ENCODE results near the gene CLEC18A.
"Not testable (repeated sequence)": the region's sequence is repeated elsewhere in the genome, so short reads cannot be mapped to it uniquely, and the experiment has no call there.

Gene CLEC18A

GRCh38 chr16:69951017-69951671, at the start of gene CLEC18A:
Gene CLEC18A, plus strand, starts transcription at chr16:69951334. Its CDS starts 33 bp downstream, at chr16:69951367.
- DNase-seq, result not testable (repeated sequence)

DNA sequence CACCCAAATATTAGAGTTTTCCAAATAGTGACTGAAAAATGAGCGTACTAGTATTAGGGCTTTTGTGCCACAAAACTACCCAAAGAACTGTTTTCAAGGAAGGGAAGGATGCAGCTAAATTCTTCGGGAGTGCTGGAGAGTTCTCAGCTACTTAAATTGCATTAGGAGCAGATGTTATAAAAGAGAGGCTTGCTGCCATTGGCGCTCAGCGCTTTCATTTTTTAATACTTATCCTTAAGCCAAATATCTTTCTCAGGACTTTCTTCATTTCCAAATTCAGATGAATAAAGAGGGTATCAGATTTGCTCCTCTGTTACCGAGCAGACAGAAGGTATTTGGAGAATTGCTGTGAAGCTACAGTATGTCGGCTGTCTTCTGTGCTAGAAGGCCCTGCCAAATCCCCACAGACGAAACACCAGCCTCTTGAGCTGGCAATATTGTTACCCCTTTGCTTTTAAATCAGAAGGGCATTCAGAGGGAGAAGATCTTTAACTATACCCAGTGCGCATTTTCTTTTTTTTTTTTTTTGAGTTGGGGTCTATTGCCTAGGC, 47.2 kb upstream of the CLEC18A start:
- DNase-seq, result no peak

DNA sequence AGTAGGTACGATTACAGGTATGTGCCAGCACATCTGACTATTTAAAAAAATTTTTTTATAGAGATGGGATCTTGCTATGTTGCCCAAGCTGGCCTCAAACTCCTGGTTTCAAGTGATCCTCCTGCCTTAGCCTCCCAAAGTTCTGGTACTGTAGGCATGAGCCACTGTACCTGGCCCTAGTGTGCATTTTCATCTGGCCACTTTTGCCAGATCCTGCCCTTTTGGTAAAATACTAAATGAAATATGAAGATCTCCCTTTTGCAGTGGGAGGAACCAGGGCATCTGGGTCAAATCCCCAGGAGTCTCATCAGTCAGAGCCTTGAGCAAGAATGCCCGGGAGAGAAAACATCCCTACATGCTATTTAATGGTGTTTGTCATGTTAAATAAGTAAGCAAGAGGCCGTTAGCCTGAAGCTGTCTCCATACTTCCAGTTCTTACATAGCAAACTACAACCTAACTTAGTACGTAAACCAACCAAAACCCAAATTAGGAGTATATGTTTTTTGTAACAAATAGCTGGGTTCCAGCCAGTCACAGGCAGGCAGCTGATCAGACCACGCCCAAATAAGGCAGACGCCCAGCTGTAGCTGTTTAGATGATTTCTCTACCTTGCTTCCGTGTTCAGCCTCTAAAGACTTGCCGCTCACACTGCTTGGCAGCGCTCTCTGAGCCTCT, 46.5 kb upstream of the CLEC18A start:
- no peak for DNase-seq

- DNase-seq, result no peak
Observed at GRCh38 chr16:69905171-69905555, 46.0 kb upstream of the CLEC18A start.

DNA sequence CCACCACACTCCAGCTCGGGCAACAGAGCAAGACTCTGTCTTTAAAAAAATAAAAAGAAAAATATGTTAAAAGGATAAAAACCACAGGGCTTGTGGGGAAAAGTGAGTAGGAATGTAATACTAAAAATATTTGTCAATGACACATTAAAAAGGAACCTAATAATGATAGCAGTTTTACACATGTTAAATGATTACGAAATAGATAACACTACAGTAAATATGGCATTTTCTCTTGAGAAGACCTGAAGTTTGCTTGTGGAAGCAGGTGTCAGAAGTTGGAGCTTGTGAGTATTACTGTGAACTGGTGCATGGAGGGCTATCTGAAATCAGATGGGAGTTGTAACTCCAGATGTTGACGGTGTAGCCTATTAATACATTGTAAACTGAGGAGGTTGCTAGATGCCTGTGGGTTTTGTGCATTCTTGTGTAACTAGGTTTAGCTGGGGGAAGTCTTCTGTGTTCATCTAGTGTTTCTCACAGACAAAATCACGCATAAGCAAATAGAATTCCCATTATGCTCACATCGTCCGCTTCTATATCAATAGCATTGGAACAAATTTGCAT, 44.2 kb upstream of the CLEC18A start:
- no peak for DNase-seq

- no peak for DNase-seq
Observed at GRCh38 chr16:69909043-69909442, 42.1 kb upstream of the CLEC18A start.

DNA sequence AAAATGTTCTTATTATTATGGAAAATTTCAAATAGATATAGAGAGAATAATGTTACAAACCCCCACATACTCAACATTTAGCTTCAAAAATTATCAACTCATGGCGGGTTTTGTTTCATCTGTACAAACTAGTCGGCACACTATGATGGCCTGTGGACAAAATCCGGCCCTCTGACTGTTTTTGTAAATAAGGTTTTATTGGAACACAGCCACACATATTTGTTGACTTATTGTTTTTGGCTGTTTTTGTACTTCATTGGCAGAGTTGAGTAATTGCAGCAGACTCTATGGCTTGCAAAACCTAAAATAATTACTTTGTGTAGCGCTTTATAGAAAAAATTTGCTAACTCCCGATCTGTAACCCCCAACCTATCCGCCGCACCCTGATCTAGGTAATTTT, 41.4 kb upstream of the CLEC18A start:
- no peak for DNase-seq

- no peak for DNase-seq
Observed at GRCh38 chr16:69910964-69911363, 40.2 kb upstream of the CLEC18A start.

DNA sequence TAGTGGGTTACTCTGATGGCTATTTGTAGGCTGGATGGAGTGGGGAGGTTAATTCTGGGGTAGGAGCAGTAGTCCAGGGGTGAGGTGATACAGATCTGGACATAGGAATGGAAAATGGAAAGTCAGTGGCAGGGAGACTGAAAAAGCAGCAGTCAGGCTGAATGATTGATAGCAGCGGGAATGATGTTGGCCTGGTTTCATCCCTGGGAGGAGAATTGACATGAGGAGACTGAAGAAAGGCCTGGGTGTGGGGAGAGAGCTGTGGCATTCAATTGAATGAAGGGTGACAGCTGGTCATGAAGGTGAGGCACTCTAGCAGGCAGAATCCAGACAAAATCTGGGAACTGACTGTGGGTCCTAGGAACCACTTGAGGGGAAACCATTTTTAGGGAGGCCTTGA, 34.7 kb upstream of the CLEC18A start:
- no peak for DNase-seq

DNA sequence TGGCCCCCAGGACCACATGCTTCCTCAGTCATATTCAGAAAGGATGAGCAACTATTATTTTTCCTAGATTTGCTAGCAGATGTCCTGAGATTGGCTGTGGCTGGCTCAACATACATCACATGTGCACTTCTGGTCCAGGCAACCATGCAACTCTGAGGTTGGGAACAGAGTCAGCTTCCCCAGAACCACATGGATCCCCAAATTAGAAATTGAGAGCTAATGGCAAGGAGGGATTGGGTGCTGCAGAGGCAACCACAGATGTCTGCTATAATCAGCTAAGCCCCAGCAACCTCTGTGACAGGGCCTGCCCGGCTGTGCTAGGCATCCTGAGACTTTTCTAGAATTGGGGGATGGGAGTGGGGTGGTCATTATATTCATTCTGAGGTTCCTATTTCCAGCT, 33.8 kb upstream of the CLEC18A start:
- DNase-seq, result no peak

GRCh38 chr16:69917739-69918138, 33.4 kb upstream of the CLEC18A start:
- DNase-seq, result no peak

- no peak for DNase-seq
Observed at GRCh38 chr16:69918241-69918640, 32.9 kb upstream of the CLEC18A start.

GRCh38 chr16:69921127-69921526, 30.0 kb upstream of the CLEC18A start:
- no peak for DNase-seq

DNA sequence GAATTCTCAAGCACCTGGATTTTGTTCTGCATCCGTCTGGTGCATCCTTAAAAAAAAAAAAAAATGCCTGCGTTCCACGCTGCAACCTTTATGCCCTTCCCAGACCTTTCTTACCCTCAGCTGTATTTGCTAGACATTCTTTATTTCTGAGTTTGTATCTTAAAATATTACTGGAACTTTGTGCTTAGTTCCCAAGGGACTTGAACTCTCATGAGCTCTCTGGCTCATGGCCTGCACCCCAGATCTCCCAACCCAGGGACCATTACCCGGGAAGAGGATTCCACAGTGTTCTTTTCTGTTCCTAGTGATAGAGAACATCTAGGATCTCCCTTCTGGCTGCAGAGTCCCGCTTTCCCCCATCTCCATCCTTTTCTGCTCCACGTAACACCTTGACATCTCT, 28.9 kb upstream of the CLEC18A start:
- DNase-seq, result no peak

DNA sequence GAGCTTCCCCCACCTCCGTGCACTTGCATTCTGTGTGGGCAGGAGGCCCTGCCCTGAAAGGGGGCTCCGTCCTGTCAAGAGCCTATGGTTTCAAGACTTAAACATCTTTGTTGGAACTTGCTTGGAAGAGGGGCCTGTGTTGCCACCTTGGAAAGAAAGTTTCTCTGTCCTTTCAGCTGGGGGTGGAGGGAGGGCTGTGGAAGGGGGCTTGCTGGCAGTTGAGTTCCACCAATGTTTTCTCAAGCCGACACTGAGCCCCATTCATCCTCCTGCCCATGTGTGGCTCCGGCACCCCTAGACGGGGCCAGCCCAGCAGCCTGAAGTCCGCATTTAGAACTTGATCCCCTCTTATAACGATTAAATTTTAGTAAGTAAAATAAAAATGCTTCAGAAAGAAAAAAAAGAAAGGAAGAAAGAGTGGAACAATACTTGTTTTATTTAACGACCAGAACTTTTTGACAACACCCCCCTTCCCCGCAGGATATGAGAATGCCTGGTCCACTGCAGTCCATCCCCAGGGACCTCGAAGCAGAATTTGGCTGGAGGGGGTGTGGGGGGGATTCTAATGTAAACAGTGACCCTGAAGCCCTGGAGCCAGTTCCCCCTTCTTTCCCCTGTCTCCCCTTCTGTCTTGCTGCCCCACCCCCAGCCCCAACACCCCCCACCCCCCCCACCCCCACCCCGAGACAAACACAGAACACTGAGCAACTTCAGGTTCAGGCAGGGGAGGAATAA, 26.9 kb upstream of the CLEC18A start:
- no peak for DNase-seq

DNA sequence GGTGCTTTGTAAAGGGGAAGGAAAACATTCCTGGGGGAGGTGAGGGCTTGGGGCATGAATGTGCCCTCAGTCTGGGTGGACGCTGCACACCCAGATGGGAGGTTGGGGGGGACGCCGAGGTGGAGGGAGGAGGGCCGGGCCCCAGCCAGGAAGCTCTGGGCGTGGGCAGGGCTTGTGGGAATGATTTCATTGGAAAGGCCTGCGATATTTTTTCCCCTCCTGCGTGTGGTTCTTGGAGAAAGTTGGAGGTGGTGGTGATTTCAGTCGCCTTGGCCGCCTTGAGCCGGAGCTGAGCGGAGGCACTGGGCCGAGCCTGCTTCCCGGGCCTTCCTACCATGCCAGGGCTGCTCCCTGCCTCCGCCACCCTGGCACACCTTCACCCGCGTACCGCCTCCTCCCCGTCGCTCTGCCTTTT, 26.4 kb upstream of the CLEC18A start:
- no peak for DNase-seq

DNA sequence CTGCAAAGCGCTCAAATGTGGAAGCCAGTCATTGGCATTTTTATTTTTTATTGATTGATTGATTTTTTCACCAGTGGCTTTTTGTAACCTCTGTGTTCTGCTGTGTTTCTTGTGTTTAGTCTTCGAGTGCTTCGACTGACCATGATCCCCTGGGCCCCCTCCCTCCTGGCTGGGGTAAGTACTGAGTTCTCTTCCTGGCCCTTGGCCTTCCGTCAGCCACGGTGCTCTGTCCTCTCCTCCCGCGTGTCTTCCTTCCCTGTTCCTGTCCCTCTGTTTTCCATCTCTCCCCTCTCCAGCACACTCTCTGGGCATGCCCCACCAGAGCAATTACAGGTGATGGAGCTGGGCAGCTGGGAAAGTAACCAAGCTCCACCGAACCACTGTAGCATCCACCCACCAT, 25.8 kb upstream of the CLEC18A start:
- DNase-seq, result no peak

GRCh38 chr16:69926241-69926640, 24.9 kb upstream of the CLEC18A start:
- no peak for DNase-seq

- no peak for DNase-seq
Observed at GRCh38 chr16:69927056-69927757, 23.9 kb upstream of the CLEC18A start.

GRCh38 chr16:69928856-69929400, 22.2 kb upstream of the CLEC18A start:
- no peak for DNase-seq

- DNase-seq, result no peak
Observed at GRCh38 chr16:69929480-69929879, 21.7 kb upstream of the CLEC18A start.

GRCh38 chr16:69930117-69930776, 20.9 kb upstream of the CLEC18A start:
- no peak for DNase-seq

Measured in NCI-H526 treated with DMSO at 0.1 percent for 48 hours (cell line).